T-helper 17 cell (primary cell): Measurements from ENCODE around the gene PIGT. TPM values are rescaled to one million over a fixed set of nuclear protein-coding genes. Genes with fewer than 3 reads are reported as not detected.
"Not testable (repeated sequence)": the region's sequence is repeated elsewhere in the genome, so short reads cannot be mapped to it uniquely, and the experiment has no call there.

Experiments used
- ATAC-seq: fragments of 150-1000 bp; cut with Tn5 transposase; 2 replicates; pipeline ENCODE4 v1.10.0; 2021; ENCODE audit warnings: mild to moderate bottlenecking, moderate library complexity
- DNase-seq, 3 donors: peaks; one replicate each; pipeline versions ENCODE4 v3.0.0 to v3.0.0-alpha.2; 2020 to 2021
- H3K9me3 ChIP-seq: one replicate; pipeline ENCODE4 v1.7.0; 2013; ENCODE audit warnings: low read length, mild to moderate bottlenecking; ENCODE audit not compliant: control insufficient read depth, poor library complexity, severe bottlenecking
- H3K27ac Mint-ChIP-seq: one replicate; pipeline ENCODE4 v1.8.0; 2022; ENCODE audit warnings: mild to moderate bottlenecking, moderate library complexity, mixed read lengths
- H3K27me3 Mint-ChIP-seq: one replicate; pipeline ENCODE4 v1.8.0; 2022; ENCODE audit warnings: mixed read lengths
- H3K36me3 Mint-ChIP-seq: one replicate; pipeline ENCODE4 v1.8.0; 2022; ENCODE audit warnings: low read depth, mixed read lengths
- H3K4me1 Mint-ChIP-seq: one replicate; pipeline ENCODE4 v1.8.0; 2022; ENCODE audit warnings: mild to moderate bottlenecking, mixed read lengths
- H3K4me3 Mint-ChIP-seq: one replicate; pipeline ENCODE4 v1.8.0; 2022; ENCODE audit warnings: mild to moderate bottlenecking, moderate library complexity, mixed read lengths
- total RNA-seq, 4 donors: library from RNA in 2 of 4; stranded (reverse) in 2 of 4; gene quantifications; one replicate each; pipeline ENCODE4 v1.2.3 and lab custom pipeline; 2022 to 2026

Gene PIGT
- total RNA-seq, 2 donors from 2014 or later = 115 to 136 TPM

DNA sequence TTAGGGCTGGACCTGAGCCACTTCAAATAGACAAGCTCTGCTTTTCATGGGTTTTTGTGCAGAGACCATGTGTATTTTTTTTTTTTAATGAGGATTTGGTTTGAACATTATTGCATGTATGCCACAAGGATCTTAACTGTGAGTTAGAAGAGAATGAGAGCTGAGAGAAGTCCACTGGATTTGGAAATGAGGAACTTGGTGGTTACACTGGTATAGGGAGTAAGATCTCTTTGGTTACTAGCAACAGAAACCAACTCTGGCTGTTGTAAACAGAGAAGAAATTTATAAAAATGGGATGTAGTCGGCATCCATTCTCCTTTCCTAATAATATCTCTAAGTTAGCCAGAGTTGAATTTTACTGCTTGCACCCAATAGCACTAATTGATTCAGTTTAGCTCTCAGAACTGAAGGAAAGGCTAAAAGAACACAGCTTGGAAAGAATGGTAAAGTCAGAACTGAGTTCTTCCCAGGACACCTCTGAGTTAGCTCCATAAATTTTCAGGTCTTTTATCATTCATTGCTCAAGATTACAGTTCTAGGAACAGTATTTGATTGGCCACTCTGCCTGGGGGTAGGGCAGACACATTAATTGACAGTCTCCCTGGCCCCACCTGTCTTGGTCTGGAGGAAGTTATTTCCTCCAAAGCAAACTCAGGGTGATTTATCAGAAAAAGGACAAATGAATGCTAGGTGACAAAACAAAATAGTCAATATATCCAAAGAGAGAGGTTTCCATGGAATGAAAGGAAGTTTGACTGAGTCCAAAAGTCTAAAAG is 49.7 kb downstream of the PIGT start:
- Mint-ChIP-seq H3K36me3 (peaks cover 2% of the 10 kb centered on the region), H3K4me3 (no peak overlapping the region), H3K4me1 (peaks cover 7% of the 10 kb centered on the region), H3K27ac (no peak overlapping the region), H3K27me3 (peaks cover 22% of the 10 kb centered on the region)
- DNase-seq (no peak), ATAC-seq (no peak)
- no peaks in the 10 kb centered on the region for H3K9me3 ChIP-seq

DNA sequence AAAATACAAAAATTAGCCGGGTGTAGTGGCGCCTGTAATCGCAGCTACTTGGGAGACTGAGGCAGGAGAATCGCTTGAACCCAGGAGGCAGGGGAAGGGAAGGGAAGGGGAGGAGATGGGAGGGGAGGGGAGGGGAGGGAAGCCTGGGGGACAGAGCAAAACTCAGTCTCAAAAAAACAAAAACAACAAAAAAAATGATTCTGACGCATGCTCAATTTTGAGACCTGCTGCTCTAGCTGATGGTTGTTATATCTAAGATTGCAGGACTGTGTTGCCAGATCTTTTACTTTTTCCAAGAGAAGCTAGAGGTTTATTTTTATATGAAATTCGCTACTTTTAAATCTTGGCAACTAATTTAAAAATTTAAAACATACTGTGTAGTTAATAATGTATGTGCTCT is 51.2 kb downstream of the PIGT start:
- H3K9me3 ChIP-seq = no peaks in the 10 kb centered on the region
- Mint-ChIP-seq H3K27me3 (peaks cover 22% of the 10 kb centered on the region), H3K4me3 (no peak overlapping the region), H3K36me3 (peaks cover 4% of the 10 kb centered on the region), H3K27ac (no peak overlapping the region), H3K4me1 (peaks cover 14% of the 10 kb centered on the region)
- no peak for ATAC-seq
- DNase-seq = no peak

DNA sequence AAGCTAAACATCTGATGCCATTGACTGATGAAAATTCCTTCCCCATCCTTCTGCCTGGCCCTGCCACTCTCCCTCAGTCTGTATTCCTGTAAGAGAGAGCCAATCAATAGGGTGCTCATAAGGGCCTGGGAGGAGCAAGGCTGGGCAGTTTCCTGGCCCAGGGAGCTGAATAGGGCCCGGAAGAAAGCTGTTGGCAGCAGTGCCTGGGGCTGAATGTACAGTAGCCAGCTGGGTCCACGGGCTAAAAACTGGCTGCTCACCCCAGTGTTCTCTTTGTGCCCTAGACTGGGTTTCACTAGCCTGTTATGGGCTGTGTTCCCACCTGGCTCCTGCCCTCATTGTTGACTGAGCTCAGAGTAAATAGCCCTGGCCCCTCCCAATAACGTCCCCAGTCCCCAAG is 51.9 kb downstream of the PIGT start:
- DNase-seq = no peak
- peaks cover 22% of the 10 kb centered on the region for H3K27me3 Mint-ChIP-seq
- no peak for ATAC-seq
- peaks cover 14% of the 10 kb centered on the region for H3K4me1 Mint-ChIP-seq
- H3K36me3 Mint-ChIP-seq = peaks cover 4% of the 10 kb centered on the region
- no peak overlapping the region for H3K27ac Mint-ChIP-seq
- H3K4me3 Mint-ChIP-seq = no peak overlapping the region
- H3K9me3 ChIP-seq = no peaks in the 10 kb centered on the region

DNA sequence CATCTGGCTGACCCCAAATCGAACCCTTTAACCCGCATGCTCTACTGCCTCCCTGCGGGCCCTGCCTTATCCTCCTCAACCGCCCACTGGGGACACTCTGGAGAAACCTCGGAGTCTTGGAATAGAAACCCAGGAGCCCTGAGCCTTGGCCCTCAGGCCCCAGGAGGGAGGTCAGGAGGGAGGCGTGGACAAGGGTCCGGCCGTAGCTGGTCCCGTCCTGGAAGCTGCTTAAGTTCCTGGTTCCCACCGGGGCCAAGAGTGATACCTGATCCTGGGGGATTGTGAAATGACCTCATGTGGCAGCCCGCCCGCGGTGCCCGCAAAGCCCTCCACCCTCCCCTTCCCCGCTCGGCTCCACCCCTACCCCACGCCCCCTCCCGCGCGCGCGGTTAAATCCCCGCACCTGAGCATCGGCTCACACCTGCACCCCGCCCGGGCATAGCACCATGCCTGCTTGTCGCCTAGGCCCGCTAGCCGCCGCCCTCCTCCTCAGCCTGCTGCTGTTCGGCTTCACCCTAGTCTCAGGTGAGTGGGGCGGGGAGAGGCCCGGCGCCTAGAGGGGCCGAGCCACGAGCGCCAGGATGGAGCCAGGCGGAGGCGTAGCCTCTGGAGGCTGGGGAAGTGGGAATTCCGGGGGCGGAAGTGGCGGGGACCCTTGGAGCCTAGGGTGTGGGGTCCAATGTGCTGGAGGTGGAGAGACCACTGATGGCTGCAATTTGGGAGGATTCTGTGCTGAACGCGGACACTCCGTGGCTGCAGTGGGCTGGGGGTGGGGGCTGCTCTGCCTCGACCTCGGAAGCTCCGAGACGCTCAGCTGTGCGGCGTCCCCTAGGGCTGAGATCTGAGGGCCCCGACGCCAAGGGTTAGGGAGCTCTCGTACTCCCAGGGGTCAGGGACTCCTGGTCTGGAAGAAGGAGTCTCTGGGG is 53.7 kb downstream of the PIGT start, which contains the start of gene WFDC2:
Gene WFDC2, plus strand, starts transcription at position 418 of the 926 bp plus-strand sequence. Its CDS starts 29 bp downstream, at position 447.
- no peaks in the 10 kb centered on the region for H3K9me3 ChIP-seq
- Mint-ChIP-seq H3K36me3 (peaks cover 4% of the 10 kb centered on the region), H3K4me3 (peak within 1 kb of the TSS; percentile 66), H3K27ac (no peak within 1 kb of the TSS), H3K4me1 (peaks cover 14% of the 10 kb centered on the region), H3K27me3 (peaks cover 22% of the 10 kb centered on the region)
- no peak for DNase-seq
- no peak for ATAC-seq

DNA sequence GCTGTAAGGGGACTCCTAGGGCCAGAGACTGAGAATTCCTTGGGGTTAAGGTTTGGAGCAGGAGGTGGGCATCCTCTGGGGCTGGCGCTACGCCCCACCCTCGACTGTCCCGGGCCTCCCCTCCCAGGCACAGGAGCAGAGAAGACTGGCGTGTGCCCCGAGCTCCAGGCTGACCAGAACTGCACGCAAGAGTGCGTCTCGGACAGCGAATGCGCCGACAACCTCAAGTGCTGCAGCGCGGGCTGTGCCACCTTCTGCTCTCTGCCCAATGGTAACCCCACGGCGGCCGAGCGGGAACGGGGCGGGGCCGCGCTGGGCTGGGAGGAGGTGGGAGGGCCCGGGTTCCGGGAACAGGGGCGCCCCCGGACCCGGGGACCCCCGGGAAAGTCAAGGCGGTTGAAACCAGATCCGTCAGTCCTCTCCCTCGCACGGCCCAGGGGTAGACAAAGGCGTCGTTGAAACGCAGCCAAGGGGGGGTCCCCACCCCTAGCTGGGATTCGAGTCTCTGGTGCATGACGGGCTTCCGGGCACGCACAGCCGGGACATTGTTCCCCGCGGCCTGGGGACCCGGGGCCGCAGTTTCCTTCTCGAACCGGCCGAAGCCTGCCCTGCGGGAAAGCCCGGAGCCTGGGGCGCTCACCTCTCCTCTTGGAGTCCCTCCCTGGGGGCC is 54.5 kb downstream of the PIGT start:
- Mint-ChIP-seq H3K36me3 (peaks cover 3% of the 10 kb centered on the region), H3K4me1 (peaks cover 14% of the 10 kb centered on the region), H3K27ac (no peak overlapping the region), H3K27me3 (peaks cover 22% of the 10 kb centered on the region), H3K4me3 (peak overlapping the region; percentile 66)
- no peaks in the 10 kb centered on the region for H3K9me3 ChIP-seq
- ATAC-seq (peak; percentile 44), DNase-seq (no peak)

DNA sequence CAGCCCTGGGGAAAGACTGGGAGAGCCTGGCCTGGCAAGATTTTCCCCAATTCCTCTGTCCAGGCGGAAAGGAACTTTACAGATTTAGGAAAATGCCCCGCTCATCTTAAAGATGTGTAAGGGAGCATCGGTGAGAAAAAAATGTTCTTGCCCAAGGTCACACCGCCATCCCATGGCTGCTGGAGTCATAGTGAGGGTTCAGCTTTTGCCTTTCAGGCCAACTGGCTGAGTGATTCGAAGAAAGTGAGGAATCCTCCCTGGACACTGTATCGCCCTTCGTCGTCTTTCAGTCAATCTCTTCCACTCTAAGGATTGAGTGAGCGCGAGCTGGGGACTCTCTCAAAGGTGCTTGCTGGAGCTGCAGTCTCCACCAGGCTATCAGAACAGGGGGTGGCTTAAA is 55.0 kb downstream of the PIGT start:
- H3K4me1 Mint-ChIP-seq = peaks cover 14% of the 10 kb centered on the region
- H3K27me3 Mint-ChIP-seq = peaks cover 22% of the 10 kb centered on the region
- no peak overlapping the region for H3K27ac Mint-ChIP-seq
- no peaks in the 10 kb centered on the region for H3K9me3 ChIP-seq
- peak overlapping the region; percentile 66 for H3K4me3 Mint-ChIP-seq
- H3K36me3 Mint-ChIP-seq = peaks cover 2% of the 10 kb centered on the region
- no peak for ATAC-seq
- no peak for DNase-seq

DNA sequence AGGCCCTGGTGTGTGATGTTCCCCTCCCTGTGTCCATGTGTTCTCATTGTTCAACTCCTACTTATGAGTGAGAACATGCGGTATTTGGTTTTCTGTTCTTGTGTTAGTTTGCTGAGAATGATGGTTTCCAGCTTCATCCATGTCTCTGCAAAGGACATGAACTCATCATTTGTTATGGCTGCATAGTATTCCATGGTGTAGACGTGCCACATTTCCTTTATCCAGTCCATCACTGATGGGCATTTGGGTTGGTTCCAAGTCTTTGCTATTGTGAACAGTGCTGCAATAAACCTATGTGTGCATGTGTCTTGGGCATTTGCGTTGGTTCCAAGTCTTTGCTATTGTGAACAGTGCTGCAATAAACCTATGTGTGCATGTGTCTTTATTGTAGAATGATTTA is 56.3 kb downstream of the PIGT start:
- not testable (repeated sequence) for H3K36me3 Mint-ChIP-seq, H3K4me3 Mint-ChIP-seq, ATAC-seq, H3K9me3 ChIP-seq, H3K27ac Mint-ChIP-seq, DNase-seq
- H3K27me3 Mint-ChIP-seq = peaks cover 22% of the 10 kb centered on the region
- H3K4me1 Mint-ChIP-seq = peaks cover 14% of the 10 kb centered on the region

Other genes starting within 250 kb of the PIGT start
- gene PI3, start 241.2 kb upstream of the PIGT start, total RNA-seq = not detected
- not detected for gene SEMG1, start 209.1 kb upstream of the PIGT start, total RNA-seq
- not detected for gene SEMG2, start 194.8 kb upstream of the PIGT start, total RNA-seq
- not detected for gene SLPI, start 161.6 kb upstream of the PIGT start, total RNA-seq
- not detected for gene RBPJL, start 109.3 kb upstream of the PIGT start, total RNA-seq
- not detected for gene MATN4, start 107.8 kb upstream of the PIGT start, total RNA-seq
- 1 to 10 TPM; 2.7 to 5.3 TPM for gene SDC4, start 67.7 kb upstream of the PIGT start, total RNA-seq
- gene SYS1, start 53.0 kb upstream of the PIGT start, total RNA-seq = 10 to 100 TPM; 93.3 to 99.5 TPM
- gene TP53TG5, start 37.8 kb upstream of the PIGT start, total RNA-seq = not detected
- gene DBNDD2, start 7.9 kb upstream of the PIGT start, total RNA-seq = 10 to 100 TPM; 10.7 to 10.9 TPM
- gene WFDC2, start 53.6 kb downstream of the PIGT start, total RNA-seq = under 1 TPM in 1 of 2 donors, not detected in 1; 0.96 TPM
- not detected for gene SPINT3, start 99.5 kb downstream of the PIGT start, total RNA-seq
- gene WFDC6, start 123.3 kb downstream of the PIGT start, total RNA-seq = not detected
- not detected for gene EPPIN, start 131.3 kb downstream of the PIGT start, total RNA-seq
- not detected for gene WFDC8, start 163.1 kb downstream of the PIGT start, total RNA-seq
- gene WFDC10A, start 213.6 kb downstream of the PIGT start, total RNA-seq = not detected
- gene WFDC9, start 215.1 kb downstream of the PIGT start, total RNA-seq = not detected